Neural progenitor cell (in vitro differentiated cells): ENCODE measurements around the gene PARN.

Experiments
- CTCF ChIP-seq: fragments of 200-600 bp; sonication (generic); IDR thresholded peaks from 2 replicates; pipeline ENCODE4 v1.5.1; 2017; ENCODE audit warnings: antibody characterized with exemption, mild to moderate bottlenecking
- EZH2 ChIP-seq: fragments of 200-600 bp; sonication (generic); IDR thresholded peaks from 2 replicates; pipeline ENCODE4 v1.6.1; 2017; ENCODE audit warnings: antibody characterized with exemption, mild to moderate bottlenecking, moderate library complexity

GRCh38 chr16:14576532-14576931 is 53.5 kb downstream of the PARN start:
- no peak for TF ChIP-seq CTCF
- no peak for TF ChIP-seq EZH2
